Hepatocyte (in vitro differentiated cells): Measurements from ENCODE around the gene HPX. TPM values are rescaled to one million over a fixed set of nuclear protein-coding genes. Genes with fewer than 3 reads are reported as not detected.

Experiments
- DNase-seq: peaks from one replicate; pipeline ENCODE4 v3.0.0-alpha.2; 2016; ENCODE audit warnings: low spot score
- H2AFZ ChIP-seq: fragments of 200-600 bp; sonication (generic); 2 replicates; pipeline ENCODE4 v1.6.0; 2016; ENCODE audit warnings: antibody characterized with exemption, mild to moderate bottlenecking
- H3K27ac ChIP-seq: fragments of 200-600 bp; sonication (generic); 2 replicates; pipeline ENCODE4 v1.5.1; 2016; ENCODE audit warnings: mild to moderate bottlenecking
- H3K27me3 ChIP-seq: fragments of 200-600 bp; sonication (generic); 2 replicates; pipeline ENCODE4 v1.6.1; 2016
- H3K36me3 ChIP-seq: fragments of 200-600 bp; sonication (generic); replicated peaks from 2 replicates; pipeline ENCODE4 v1.5.1; 2016; ENCODE audit warnings: low read depth; ENCODE audit not compliant: insufficient read depth
- H3K4me1 ChIP-seq: fragments of 200-600 bp; sonication (generic); 2 replicates; pipeline ENCODE4 v1.5.1; 2016; ENCODE audit warnings: mild to moderate bottlenecking, moderate library complexity; ENCODE audit not compliant: insufficient read depth
- H3K4me2 ChIP-seq: fragments of 200-600 bp; sonication (generic); 2 replicates; pipeline ENCODE4 v1.6.0; 2016
- H3K4me3 ChIP-seq: fragments of 200-600 bp; sonication (generic); 2 replicates; pipeline ENCODE4 v1.5.1; 2016; ENCODE audit warnings: mild to moderate bottlenecking
- H3K79me2 ChIP-seq: fragments of 200-600 bp; sonication (generic); 2 replicates; pipeline ENCODE4 v1.6.0; 2017; ENCODE audit warnings: mild to moderate bottlenecking
- H3K9me2 ChIP-seq: fragments of 200-600 bp; sonication (generic); replicated peaks from 2 replicates; pipeline ENCODE4 v1.6.0; 2017; ENCODE audit warnings: mild to moderate bottlenecking; ENCODE audit not compliant: insufficient read depth
- H3K9me3 ChIP-seq: fragments of 200-600 bp; sonication (generic); 2 replicates; pipeline ENCODE4 v1.5.1; 2016; ENCODE audit warnings: low read depth, mild to moderate bottlenecking
- H4K20me1 ChIP-seq: fragments of 200-600 bp; sonication (generic); 2 replicates; pipeline ENCODE4 v1.6.0; 2016; ENCODE audit warnings: mild to moderate bottlenecking; ENCODE audit not compliant: insufficient read depth, poor library complexity, severe bottlenecking
- CTCF ChIP-seq: fragments of 200-600 bp; sonication (generic); IDR thresholded peaks from 2 replicates; pipeline ENCODE4 v1.5.1; 2016; ENCODE audit warnings: antibody characterized with exemption, mild to moderate bottlenecking; ENCODE audit not compliant: poor library complexity
- EZH2 ChIP-seq: fragments of 200-600 bp; sonication (generic); IDR thresholded peaks from 2 replicates; pipeline ENCODE4 v1.6.1; 2016; ENCODE audit warnings: antibody characterized with exemption, mild to moderate bottlenecking, borderline replicate concordance
- EZH2phosphoT487 ChIP-seq: fragments of 200-600 bp; sonication (generic); IDR thresholded peaks from one replicate; pipeline ENCODE4 v1.6.1; 2018; ENCODE audit warnings: antibody characterized with exemption, mild to moderate bottlenecking, low read depth, moderate library complexity; ENCODE audit not compliant: unreplicated experiment, severe bottlenecking
- WGBS: methylation state at CpG from one replicate; pipeline ENCODE4 v1.1.6; 2016; ENCODE audit warnings: low lambda C conversion rate; ENCODE audit errors: missing lambda C conversion rate; 5-methylcytosine and 5-hydroxymethylcytosine counted together
- polyA plus RNA-seq: library from polyadenylated mRNA; unstranded; fragments of >200 nt; fragmentation: Nextera tagmentation; extraction: Ambion mirVana; gene quantifications from 2 replicates; pipeline ENCODE4 v1.2.1, GENCODE V29; 2016
- total RNA-seq: library from RNA; depleted of rRNA; stranded (reverse); fragments of >200 nt; gene quantifications from 2 replicates; pipeline ENCODE4 v1.2.3, GENCODE V29; 2014

HPX gene
- total and polyA plus RNA-seq, 2 experiments from 2014 or later, result 358 to 361 TPM

GRCh38 chr11:6468712-6469495 lies 28.1 kb upstream of the HPX start:
- Histone ChIP-seq H3K9me2 (no peaks in the 10 kb centered on the region), H3K4me3 (no peak overlapping the region), H3K4me1 (peaks cover 22% of the 10 kb centered on the region), H3K27me3 (no peaks in the 10 kb centered on the region), H4K20me1 (no peaks in the 10 kb centered on the region), H3K4me2 (peak overlapping the region; percentile 59), H3K79me2 (peaks cover 48% of the 10 kb centered on the region), H3K9me3 (no peaks in the 10 kb centered on the region), H3K27ac (peak overlapping the region; percentile 75), H2AFZ (no peak overlapping the region), H3K36me3 (no peaks in the 10 kb centered on the region)
- WGBS, result 38% methylated on average over 6 of the region's 6 CpGs
- TF ChIP-seq EZH2phosphoT487, result no peak
- TF ChIP-seq CTCF, result no peak
- no peak for TF ChIP-seq EZH2
- peak; percentile 93 for DNase-seq

GRCh38 chr11:6459099-6459450 lies 18.3 kb upstream of the HPX start:
- peaks cover 15% of the 10 kb centered on the region for H3K4me1 ChIP-seq
- WGBS, result 63% methylated on average over 1 of the region's 1 CpG
- peak overlapping the region; percentile 79 for H3K27ac ChIP-seq
- H3K9me2 ChIP-seq, result no peaks in the 10 kb centered on the region
- H3K79me2 ChIP-seq, result no peaks in the 10 kb centered on the region
- H2AFZ ChIP-seq, result no peak overlapping the region
- H3K4me3 ChIP-seq, result no peak overlapping the region
- peak overlapping the region; percentile 41 for H3K4me2 ChIP-seq
- TF ChIP-seq EZH2phosphoT487, result no peak
- TF ChIP-seq CTCF, result no peak
- TF ChIP-seq EZH2, result no peak
- H3K27me3 ChIP-seq, result no peaks in the 10 kb centered on the region
- no peaks in the 10 kb centered on the region for H3K36me3 ChIP-seq
- H4K20me1 ChIP-seq, result no peaks in the 10 kb centered on the region
- H3K9me3 ChIP-seq, result no peaks in the 10 kb centered on the region
- DNase-seq, result peak; percentile 42

- Histone ChIP-seq H3K27ac (peak overlapping the region; percentile 79), H3K36me3 (no peaks in the 10 kb centered on the region), H3K79me2 (no peaks in the 10 kb centered on the region), H3K4me3 (no peak overlapping the region), H2AFZ (no peak overlapping the region), H3K4me2 (peak overlapping the region; percentile 41), H3K9me3 (no peaks in the 10 kb centered on the region), H4K20me1 (no peaks in the 10 kb centered on the region), H3K27me3 (no peaks in the 10 kb centered on the region), H3K9me2 (no peaks in the 10 kb centered on the region), H3K4me1 (peaks cover 15% of the 10 kb centered on the region)
- no peak for TF ChIP-seq EZH2
- TF ChIP-seq EZH2phosphoT487, result no peak
- TF ChIP-seq CTCF, result no peak
- 48% methylated on average over 2 of the region's 2 CpGs for WGBS
- DNase-seq, result no peak
Observed at GRCh38 chr11:6458352-6459098, 17.7 kb upstream of the HPX start.
